Activated CD8-positive, alpha-beta memory T cell treated with anti-CD3 and anti-CD28 coated beads, Interleukin-2, amount 10 ng/mL, durations not matched to agents 7 days and 5 days (primary cell): ENCODE results near the gene MCC. TPM values are rescaled to one million over a fixed set of nuclear protein-coding genes. Genes with fewer than 3 reads are reported as not detected.

Source experiments
- ATAC-seq: fragments of 150-1000 bp; cut with Tn5 transposase; one replicate; pipeline ENCODE4 v1.10.0; 2021; ENCODE audit warnings: moderate library complexity
- CTCF ChIA-PET: fragments of 350-600 bp; sonication (Branson Sonifier 250); formaldehyde crosslinking; loops from one replicate; lab custom pipeline; 2021; ENCODE audit warnings: antibody characterized with exemption; lab: Charles Lee
- DNase-seq: peaks from one replicate; pipeline ENCODE4 v3.0.0-alpha.2; 2020
- H3K27ac Mint-ChIP-seq: one replicate; pipeline ENCODE4 v1.8.0; 2021; ENCODE audit warnings: mild to moderate bottlenecking, mixed read lengths
- H3K27me3 Mint-ChIP-seq: one replicate; pipeline ENCODE4 v1.8.0; 2021; ENCODE audit warnings: mixed read lengths
- H3K36me3 Mint-ChIP-seq: one replicate; pipeline ENCODE4 v1.8.0; 2021; ENCODE audit warnings: mild to moderate bottlenecking, mixed read lengths
- H3K4me1 Mint-ChIP-seq: one replicate; pipeline ENCODE4 v1.8.0; 2021; ENCODE audit warnings: mixed read lengths
- H3K4me3 Mint-ChIP-seq: one replicate; pipeline ENCODE4 v1.8.0; 2021; ENCODE audit warnings: mild to moderate bottlenecking, moderate library complexity, mixed read lengths
- H3K9me3 Mint-ChIP-seq: one replicate; pipeline ENCODE4 v1.8.0; 2022; ENCODE audit warnings: low read depth, mixed read lengths
- total RNA-seq, 2 experiments: library from RNA; stranded (reverse); gene quantifications; one replicate each; pipeline ENCODE4 v1.2.3, GENCODE V29; 2021

The MCC gene
- total RNA-seq, 2 experiments from 2014 or later: 7.4 to 7.5 TPM

DNA sequence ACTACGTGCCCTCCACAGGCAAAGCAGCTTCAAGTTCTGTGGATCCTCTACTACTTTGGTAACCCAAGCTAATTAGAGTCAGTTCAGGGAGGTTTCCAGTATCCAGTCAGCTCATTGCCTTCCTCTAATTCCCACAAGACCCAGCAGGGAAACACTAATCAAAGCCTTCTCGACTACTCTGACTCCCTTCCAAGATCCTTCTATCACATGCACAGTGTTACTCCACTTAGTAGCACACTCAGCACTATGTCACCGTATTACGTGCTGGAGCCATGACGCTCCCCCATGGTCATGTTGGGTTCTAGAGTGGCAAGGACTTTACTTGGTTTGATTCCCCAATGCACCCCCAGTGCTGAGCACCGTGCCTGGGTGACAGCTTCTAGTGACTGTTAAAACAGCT, 458.6 kb downstream of the MCC start:
- CTCF ChIA-PET: interaction anchor here (1.5 kb wide), 1 partner anchor 50 kb away, joined by 3 read pairs; no protein-coding TSS in a partner anchor
- Mint-ChIP-seq H3K4me1 (peaks cover 4% of the 10 kb centered on the region), H3K4me3 (no peak overlapping the region), H3K36me3 (peaks cover 15% of the 10 kb centered on the region), H3K9me3 (no peaks in the 10 kb centered on the region), H3K27ac (no peak overlapping the region), H3K27me3 (no peaks in the 10 kb centered on the region)
- DNase-seq (no peak), ATAC-seq (no peak)

DNA sequence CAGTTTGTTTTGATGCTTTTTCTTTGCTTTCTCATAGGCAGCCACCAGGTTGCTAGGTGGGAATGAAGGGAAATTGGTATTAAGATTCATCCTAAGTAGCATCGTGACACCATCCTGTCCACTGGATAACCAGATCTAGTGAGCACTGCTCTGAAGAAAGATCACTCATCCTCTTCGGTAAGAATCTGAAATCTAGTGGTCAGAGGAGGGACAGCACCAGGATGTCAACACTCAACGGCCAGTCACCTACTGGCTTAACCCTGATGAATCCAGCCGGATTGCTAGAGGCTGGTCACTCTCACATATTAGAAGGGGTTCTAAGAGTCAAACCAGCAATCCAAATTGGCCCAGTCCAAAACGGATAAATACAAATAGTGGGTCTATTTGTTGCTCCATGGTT, 460.8 kb downstream of the MCC start:
- peaks cover 15% of the 10 kb centered on the region for H3K4me1 Mint-ChIP-seq
- no peaks in the 10 kb centered on the region for H3K9me3 Mint-ChIP-seq
- ATAC-seq (no peak), DNase-seq (no peak)
- H3K27ac Mint-ChIP-seq: no peak overlapping the region
- H3K36me3 Mint-ChIP-seq: peaks cover 27% of the 10 kb centered on the region
- CTCF ChIA-PET: no interaction called here
- H3K27me3 Mint-ChIP-seq: no peaks in the 10 kb centered on the region
- no peak overlapping the region for H3K4me3 Mint-ChIP-seq

DNA sequence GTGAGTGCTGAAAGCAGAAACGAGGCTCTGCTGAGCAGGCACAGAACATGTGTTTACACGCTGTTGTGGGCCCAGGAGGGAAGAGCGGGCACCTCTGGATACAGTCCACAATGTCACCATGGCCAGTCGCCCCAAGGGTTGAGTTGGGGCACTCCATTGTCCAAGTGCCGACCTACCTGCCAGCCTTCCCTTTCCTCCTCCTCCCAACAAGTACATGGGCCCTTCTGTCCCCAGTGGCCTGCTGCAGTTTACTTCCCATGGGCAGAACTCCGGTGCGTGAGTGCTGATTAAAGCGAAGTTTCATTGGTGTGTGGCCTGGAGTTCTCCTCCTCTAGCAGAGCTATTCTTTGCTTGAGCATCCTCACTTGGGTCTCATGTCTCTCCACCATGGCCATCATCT, 461.2 kb downstream of the MCC start:
- H3K36me3 Mint-ChIP-seq: peaks cover 29% of the 10 kb centered on the region
- peaks cover 19% of the 10 kb centered on the region for H3K4me1 Mint-ChIP-seq
- DNase-seq: no peak
- H3K4me3 Mint-ChIP-seq: no peak overlapping the region
- CTCF ChIA-PET: no interaction called here
- no peak for ATAC-seq
- H3K27ac Mint-ChIP-seq: no peak overlapping the region
- H3K27me3 Mint-ChIP-seq: no peaks in the 10 kb centered on the region
- no peaks in the 10 kb centered on the region for H3K9me3 Mint-ChIP-seq

DNA sequence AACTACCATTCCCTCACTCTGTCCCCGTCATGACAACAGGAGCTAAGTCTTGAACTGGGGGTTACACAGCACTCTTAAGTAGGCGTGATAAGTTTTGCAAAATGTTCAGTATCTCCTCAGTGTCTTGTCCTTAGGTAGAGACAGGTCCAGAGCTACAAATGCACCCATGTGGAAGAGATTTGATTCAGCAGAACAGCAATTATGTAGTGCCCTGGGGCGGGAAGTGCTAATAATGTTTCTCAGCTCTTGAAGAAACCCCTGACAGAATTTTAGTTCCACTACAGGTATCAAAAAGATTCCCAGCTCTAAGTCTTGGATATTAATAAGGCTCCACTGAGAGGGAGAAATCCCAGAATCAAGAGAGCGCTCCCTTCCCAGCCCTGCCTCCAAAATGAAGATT, 462.0 kb downstream of the MCC start:
- no peak overlapping the region for H3K4me3 Mint-ChIP-seq
- no peaks in the 10 kb centered on the region for H3K27me3 Mint-ChIP-seq
- H3K36me3 Mint-ChIP-seq: peaks cover 32% of the 10 kb centered on the region
- no peaks in the 10 kb centered on the region for H3K9me3 Mint-ChIP-seq
- no peak overlapping the region for H3K27ac Mint-ChIP-seq
- no peak for ATAC-seq
- DNase-seq: no peak
- CTCF ChIA-PET: no interaction called here
- peaks cover 27% of the 10 kb centered on the region for H3K4me1 Mint-ChIP-seq

GRCh38 chr5:113025596-113025995, 462.7 kb downstream of the MCC start:
- ATAC-seq: no peak
- no peaks in the 10 kb centered on the region for H3K9me3 Mint-ChIP-seq
- CTCF ChIA-PET: interaction anchor here (1.9 kb wide), 1 partner anchor 8 kb away, joined by 7 read pairs; no protein-coding TSS in a partner anchor
- H3K27ac Mint-ChIP-seq: no peak overlapping the region
- no peak for DNase-seq
- peaks cover 36% of the 10 kb centered on the region for H3K36me3 Mint-ChIP-seq
- no peak overlapping the region for H3K4me3 Mint-ChIP-seq
- H3K4me1 Mint-ChIP-seq: peaks cover 33% of the 10 kb centered on the region
- H3K27me3 Mint-ChIP-seq: no peaks in the 10 kb centered on the region

- Mint-ChIP-seq H3K4me1 (peaks cover 42% of the 10 kb centered on the region), H3K4me3 (no peak overlapping the region), H3K9me3 (no peaks in the 10 kb centered on the region), H3K36me3 (peaks cover 43% of the 10 kb centered on the region), H3K27ac (peak overlapping the region; percentile 15), H3K27me3 (no peaks in the 10 kb centered on the region)
- ATAC-seq (no peak), DNase-seq (no peak)
- CTCF ChIA-PET: interaction anchor here (1.9 to 2.2 kb wide), 2 partner anchors 10 to 29 kb away, joined by 7 to 11 read pairs; no protein-coding TSS in a partner anchor
Measured at GRCh38 chr5:113024076-113024697, 464.1 kb downstream of the MCC start.

- peak overlapping the region; percentile 76 for H3K27ac Mint-ChIP-seq
- CTCF ChIA-PET: interaction anchor here (0.7 to 2.2 kb wide), 5 partner anchors 27 to 586 kb away, joined by 3 to 11 read pairs (median 3); partner anchors contain the start of gene DCP2
- no peaks in the 10 kb centered on the region for H3K27me3 Mint-ChIP-seq
- H3K36me3 Mint-ChIP-seq: peaks cover 56% of the 10 kb centered on the region
- no peak for DNase-seq
- H3K4me1 Mint-ChIP-seq: peaks cover 56% of the 10 kb centered on the region
- peak; percentile 85 for ATAC-seq
- H3K9me3 Mint-ChIP-seq: no peaks in the 10 kb centered on the region
- no peak overlapping the region for H3K4me3 Mint-ChIP-seq
Measured at GRCh38 chr5:113022661-113023060, 465.6 kb downstream of the MCC start.

DNA sequence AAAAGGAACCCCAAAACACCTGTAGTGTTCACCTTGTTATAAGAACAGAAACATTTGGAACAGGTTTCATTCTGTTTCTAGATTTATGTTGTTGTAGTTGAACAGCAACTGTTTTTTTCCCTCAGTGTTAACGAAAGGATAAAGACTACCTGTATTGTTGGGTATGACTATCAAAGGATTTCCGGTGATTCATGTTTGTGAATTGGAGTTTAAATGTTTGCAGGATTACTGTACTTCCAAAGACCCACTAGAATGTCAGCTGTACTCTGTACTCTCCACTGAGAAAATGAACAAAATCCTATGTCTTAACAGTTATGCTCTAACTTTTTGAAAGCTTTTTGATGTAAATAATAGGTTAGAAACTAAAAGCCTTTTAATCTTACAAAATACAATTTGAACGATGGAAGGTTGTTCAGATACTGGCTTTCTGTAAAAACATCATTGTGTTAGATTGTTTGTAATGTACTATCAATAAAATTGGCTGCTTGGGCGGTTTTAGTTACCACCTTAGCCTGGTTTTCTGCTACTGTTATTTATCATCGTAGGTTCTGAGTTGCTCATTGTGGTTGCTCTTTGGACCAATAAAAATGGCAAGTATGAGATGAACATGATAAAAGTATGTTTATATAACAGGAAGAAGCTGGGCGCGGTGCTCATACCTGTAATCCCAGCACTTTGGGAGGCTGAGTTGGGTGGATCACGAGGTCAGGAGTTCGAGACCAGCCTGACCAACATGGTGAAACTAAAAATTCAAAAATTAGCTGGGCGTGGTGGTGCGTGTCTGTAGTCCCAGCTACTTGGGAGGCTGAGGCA, 467.6 kb downstream of the MCC start:
- ATAC-seq (no peak), DNase-seq (no peak)
- peak overlapping the region; percentile 31 for H3K27ac Mint-ChIP-seq
- no peaks in the 10 kb centered on the region for H3K9me3 Mint-ChIP-seq
- H3K36me3 Mint-ChIP-seq: peaks cover 56% of the 10 kb centered on the region
- CTCF ChIA-PET: interaction anchor here (0.7 to 1.1 kb wide), 4 partner anchors 24 to 1487 kb away, joined by 3 to 4 read pairs (median 3); no protein-coding TSS in a partner anchor
- H3K4me3 Mint-ChIP-seq: no peak overlapping the region
- H3K27me3 Mint-ChIP-seq: no peaks in the 10 kb centered on the region
- H3K4me1 Mint-ChIP-seq: peaks cover 64% of the 10 kb centered on the region

GRCh38 chr5:113017881-113018635, 470.2 kb downstream of the MCC start:
- ATAC-seq (no peak), DNase-seq (no peak)
- no peaks in the 10 kb centered on the region for H3K27me3 Mint-ChIP-seq
- H3K27ac Mint-ChIP-seq: no peak overlapping the region
- peaks cover 55% of the 10 kb centered on the region for H3K4me1 Mint-ChIP-seq
- H3K36me3 Mint-ChIP-seq: peaks cover 68% of the 10 kb centered on the region
- no peaks in the 10 kb centered on the region for H3K9me3 Mint-ChIP-seq
- no peak overlapping the region for H3K4me3 Mint-ChIP-seq
- CTCF ChIA-PET: interaction anchor here (2.2 kb wide), 1 partner anchor 22 kb away, joined by 7 read pairs; no protein-coding TSS in a partner anchor

GRCh38 chr5:113005454-113005853, 482.8 kb downstream of the MCC start:
- H3K36me3 Mint-ChIP-seq: peaks cover 42% of the 10 kb centered on the region
- CTCF ChIA-PET: interaction anchor here (2.2 kb wide), 1 partner anchor 9 kb away, joined by 9 read pairs; no protein-coding TSS in a partner anchor
- peaks cover 5% of the 10 kb centered on the region for H3K4me1 Mint-ChIP-seq
- ATAC-seq: no peak
- no peaks in the 10 kb centered on the region for H3K27me3 Mint-ChIP-seq
- no peak overlapping the region for H3K27ac Mint-ChIP-seq
- no peak for DNase-seq
- no peak overlapping the region for H3K4me3 Mint-ChIP-seq
- no peaks in the 10 kb centered on the region for H3K9me3 Mint-ChIP-seq

DNA sequence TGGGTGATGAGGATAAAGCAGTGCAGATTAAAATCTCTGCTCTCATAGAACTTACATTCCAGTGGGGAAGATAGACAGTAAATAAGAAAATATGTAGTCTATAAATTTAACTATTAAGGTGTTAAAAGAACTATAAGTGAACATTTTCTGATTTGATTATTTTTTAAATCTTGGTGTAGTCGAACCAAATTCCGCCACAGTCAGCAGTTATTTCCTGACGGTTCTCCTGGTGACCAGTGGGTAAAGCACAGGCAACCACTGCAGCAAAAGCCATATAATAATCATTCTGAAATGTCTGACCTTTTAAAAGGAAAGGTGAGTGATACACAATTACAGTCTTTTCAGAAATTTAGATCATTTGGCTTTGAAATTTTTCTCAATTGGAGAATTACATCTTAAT, 484.5 kb downstream of the MCC start:
- CTCF ChIA-PET: no interaction called here
- Mint-ChIP-seq H3K27ac (no peak overlapping the region), H3K4me1 (peaks cover 5% of the 10 kb centered on the region), H3K4me3 (no peak overlapping the region), H3K36me3 (peaks cover 40% of the 10 kb centered on the region), H3K9me3 (no peaks in the 10 kb centered on the region), H3K27me3 (no peaks in the 10 kb centered on the region)
- DNase-seq (no peak), ATAC-seq (no peak)

DNA sequence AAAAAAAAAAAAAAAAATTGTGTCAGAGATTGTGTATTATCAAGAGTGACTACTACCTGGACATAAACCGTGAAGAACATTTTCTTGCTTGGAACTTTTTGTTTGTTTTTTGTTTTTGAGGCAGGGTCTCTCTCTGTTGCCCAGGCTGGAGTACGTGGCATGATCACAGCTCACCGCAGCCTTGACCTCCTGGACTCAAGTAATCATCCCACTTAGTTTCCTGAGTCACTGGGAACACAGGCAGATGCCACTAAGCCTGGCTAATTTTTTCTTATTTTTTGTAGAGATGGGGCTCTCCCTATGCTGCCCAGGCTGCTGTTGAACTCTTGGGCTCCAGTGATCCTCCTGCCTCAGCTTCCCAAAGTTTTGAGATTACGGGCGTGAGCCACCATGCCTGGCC, 485.8 kb downstream of the MCC start:
- ATAC-seq (no peak), DNase-seq (no peak)
- Mint-ChIP-seq H3K27me3 (no peaks in the 10 kb centered on the region), H3K4me3 (no peak overlapping the region), H3K4me1 (peaks cover 5% of the 10 kb centered on the region), H3K27ac (no peak overlapping the region), H3K36me3 (peaks cover 36% of the 10 kb centered on the region), H3K9me3 (no peaks in the 10 kb centered on the region)
- CTCF ChIA-PET: no interaction called here

DNA sequence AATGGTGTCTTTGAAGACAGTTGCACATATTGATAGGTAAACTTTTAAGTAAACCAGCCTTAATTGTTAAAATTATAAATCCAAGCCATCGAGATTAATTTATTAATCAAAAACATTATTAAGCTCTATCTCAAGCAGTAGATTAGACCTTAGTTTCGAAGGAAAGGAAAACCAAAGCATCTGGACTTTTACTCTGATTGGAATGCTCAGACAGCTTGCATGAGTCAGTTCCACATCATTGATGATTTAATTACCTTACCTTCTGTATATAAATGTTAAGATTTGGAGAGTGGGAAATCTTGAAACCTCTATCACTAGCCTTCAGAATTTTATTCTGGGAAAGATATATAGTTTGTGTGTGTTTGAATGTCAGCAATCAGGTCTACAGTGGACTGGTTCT, 487.8 kb downstream of the MCC start:
- peaks cover 8% of the 10 kb centered on the region for H3K4me1 Mint-ChIP-seq
- no peak overlapping the region for H3K4me3 Mint-ChIP-seq
- CTCF ChIA-PET: interaction anchor here (1.1 kb wide), 1 partner anchor 152 kb away, joined by 4 read pairs; no protein-coding TSS in a partner anchor
- no peak overlapping the region for H3K27ac Mint-ChIP-seq
- peaks cover 43% of the 10 kb centered on the region for H3K36me3 Mint-ChIP-seq
- ATAC-seq (no peak), DNase-seq (no peak)
- no peaks in the 10 kb centered on the region for H3K27me3 Mint-ChIP-seq
- H3K9me3 Mint-ChIP-seq: no peaks in the 10 kb centered on the region
